Loucy (cell line): ENCODE results near the gene PTPRN2.

Experiments used
- H2AFZ ChIP-seq: fragments of 200-600 bp; sonication (generic); 2 replicates; pipeline ENCODE4 v1.6.0; 2016; ENCODE audit warnings: antibody characterized with exemption, mild to moderate bottlenecking, low read length, moderate library complexity
- H3F3A ChIP-seq: fragments of 200-600 bp; 2 replicates; pipeline ENCODE4 v1.6.0; 2016; ENCODE audit warnings: antibody characterized with exemption, low read depth, mild to moderate bottlenecking
- H3K27me3 ChIP-seq: fragments of 200-600 bp; sonication (generic); 2 replicates; pipeline ENCODE4 v1.6.1; 2014; ENCODE audit warnings: low read length, mild to moderate bottlenecking; ENCODE audit not compliant: insufficient read depth, poor library complexity, severe bottlenecking
- H3K36me3 ChIP-seq: fragments of 200-600 bp; sonication (generic); 2 replicates; pipeline ENCODE4 v1.6.1; 2016; ENCODE audit warnings: low read length; ENCODE audit not compliant: insufficient read depth
- H3K4me1 ChIP-seq: fragments of 200-600 bp; sonication (generic); 2 replicates; pipeline ENCODE4 v1.5.1; 2014; ENCODE audit warnings: low read length, mild to moderate bottlenecking; ENCODE audit not compliant: insufficient read depth, poor library complexity, severe bottlenecking
- H3K4me2 ChIP-seq: fragments of 200-600 bp; sonication (generic); 2 replicates; pipeline ENCODE4 v1.6.0; 2014; ENCODE audit warnings: antibody characterized with exemption, low read length, low read depth, mild to moderate bottlenecking; ENCODE audit not compliant: poor library complexity, severe bottlenecking
- H3K4me3 ChIP-seq: fragments of 200-600 bp; sonication (generic); 2 replicates; pipeline ENCODE4 v1.5.1; 2014; ENCODE audit warnings: low read length, mild to moderate bottlenecking, mixed read lengths; ENCODE audit not compliant: poor library complexity, severe bottlenecking
- H3K79me2 ChIP-seq: fragments of 200-600 bp; sonication (generic); 2 replicates; pipeline ENCODE4 v1.6.1; 2014; ENCODE audit warnings: low read length; ENCODE audit not compliant: insufficient read depth
- H3K9ac ChIP-seq: fragments of 200-600 bp; sonication (generic); 2 replicates; pipeline ENCODE4 v1.6.0; 2014; ENCODE audit warnings: mild to moderate bottlenecking, low read depth, low read length, moderate library complexity; ENCODE audit not compliant: poor library complexity, severe bottlenecking
- H3K9me2 ChIP-seq: fragments of 200-600 bp; sonication (generic); replicated peaks from 2 replicates; pipeline ENCODE4 v1.6.1; 2016; ENCODE audit warnings: low read depth, low read length, mixed read lengths
- H3K9me3 ChIP-seq: fragments of 200-600 bp; sonication (generic); 2 replicates; pipeline ENCODE4 v1.6.1; 2014; ENCODE audit warnings: mild to moderate bottlenecking, antibody characterized with exemption, low read length, low read depth; ENCODE audit not compliant: insufficient read depth
- H4K20me1 ChIP-seq: fragments of 200-600 bp; sonication (generic); 2 replicates; pipeline ENCODE4 v1.6.0; 2014; ENCODE audit warnings: antibody characterized with exemption, low read length, mild to moderate bottlenecking; ENCODE audit not compliant: insufficient read depth, poor library complexity, severe bottlenecking
- EZH2phosphoT487 ChIP-seq: fragments of 200-600 bp; IDR thresholded peaks from 2 replicates; pipeline ENCODE4 v1.6.1; 2018; ENCODE audit warnings: antibody characterized with exemption, mild to moderate bottlenecking, moderate library complexity, borderline replicate concordance
- TF ChIP-seq, protein P1 (sequence below): fragments of 200-600 bp; sonication (generic); conservative IDR thresholded peaks from 2 replicates; pipeline ENCODE4 v1.5.1; 2014; ENCODE audit warnings: mild to moderate bottlenecking, antibody characterized with exemption, low read length

The PTPRN2 gene

DNA sequence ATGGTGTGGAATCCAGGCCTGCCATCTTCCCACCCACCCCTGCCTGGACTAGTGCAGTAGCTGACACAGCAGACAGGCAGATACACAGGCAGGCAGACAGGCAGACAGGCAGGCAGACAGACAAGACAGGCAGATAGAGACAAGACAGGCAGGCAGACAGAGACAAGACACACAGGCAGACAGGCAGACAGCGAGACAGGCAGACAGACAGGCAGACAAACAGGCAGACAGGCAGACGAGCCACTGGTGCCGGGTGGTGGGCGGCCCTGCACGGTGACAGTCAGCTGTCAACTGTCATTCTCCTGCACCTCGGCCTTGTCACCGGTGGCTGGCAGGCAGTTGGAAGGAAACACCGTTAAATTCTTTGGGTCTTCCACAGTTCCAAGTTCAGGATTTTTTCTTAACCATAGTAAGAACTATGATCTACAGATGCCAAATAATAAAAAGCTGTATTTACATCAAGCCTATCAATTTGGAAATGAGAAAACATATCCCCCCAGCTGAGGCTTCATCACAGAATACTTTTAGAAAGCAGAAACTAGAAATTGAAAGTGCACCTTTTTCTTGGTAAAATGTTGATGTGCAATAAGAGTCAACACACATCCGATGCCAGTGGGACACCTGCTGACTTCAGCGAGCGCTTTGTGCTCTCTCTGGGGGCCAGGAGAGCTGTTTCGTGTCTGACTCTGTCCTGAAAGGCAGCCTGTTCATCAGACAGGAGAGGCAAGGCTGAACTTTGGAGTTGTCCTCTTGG, 1000.4 kb downstream of the PTPRN2 start:
- Histone ChIP-seq H3K9ac (no peak overlapping the region), H3K9me2 (no peaks in the 10 kb centered on the region), H3F3A (no peaks in the 10 kb centered on the region), H3K79me2 (no peaks in the 10 kb centered on the region), H3K4me3 (no peak overlapping the region), H3K9me3 (no peaks in the 10 kb centered on the region), H3K4me2 (no peak overlapping the region), H2AFZ (no peak overlapping the region), H3K27me3 (no peaks in the 10 kb centered on the region), H3K4me1 (no peaks in the 10 kb centered on the region), H3K36me3 (peaks cover 4% of the 10 kb centered on the region; the same call in 1 of the 2 replicates), H4K20me1 (no peaks in the 10 kb centered on the region)
- TF ChIP-seq, protein P1, sequence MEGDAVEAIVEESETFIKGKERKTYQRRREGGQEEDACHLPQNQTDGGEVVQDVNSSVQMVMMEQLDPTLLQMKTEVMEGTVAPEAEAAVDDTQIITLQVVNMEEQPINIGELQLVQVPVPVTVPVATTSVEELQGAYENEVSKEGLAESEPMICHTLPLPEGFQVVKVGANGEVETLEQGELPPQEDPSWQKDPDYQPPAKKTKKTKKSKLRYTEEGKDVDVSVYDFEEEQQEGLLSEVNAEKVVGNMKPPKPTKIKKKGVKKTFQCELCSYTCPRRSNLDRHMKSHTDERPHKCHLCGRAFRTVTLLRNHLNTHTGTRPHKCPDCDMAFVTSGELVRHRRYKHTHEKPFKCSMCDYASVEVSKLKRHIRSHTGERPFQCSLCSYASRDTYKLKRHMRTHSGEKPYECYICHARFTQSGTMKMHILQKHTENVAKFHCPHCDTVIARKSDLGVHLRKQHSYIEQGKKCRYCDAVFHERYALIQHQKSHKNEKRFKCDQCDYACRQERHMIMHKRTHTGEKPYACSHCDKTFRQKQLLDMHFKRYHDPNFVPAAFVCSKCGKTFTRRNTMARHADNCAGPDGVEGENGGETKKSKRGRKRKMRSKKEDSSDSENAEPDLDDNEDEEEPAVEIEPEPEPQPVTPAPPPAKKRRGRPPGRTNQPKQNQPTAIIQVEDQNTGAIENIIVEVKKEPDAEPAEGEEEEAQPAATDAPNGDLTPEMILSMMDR = no peak
- no peak for TF ChIP-seq EZH2phosphoT487

DNA sequence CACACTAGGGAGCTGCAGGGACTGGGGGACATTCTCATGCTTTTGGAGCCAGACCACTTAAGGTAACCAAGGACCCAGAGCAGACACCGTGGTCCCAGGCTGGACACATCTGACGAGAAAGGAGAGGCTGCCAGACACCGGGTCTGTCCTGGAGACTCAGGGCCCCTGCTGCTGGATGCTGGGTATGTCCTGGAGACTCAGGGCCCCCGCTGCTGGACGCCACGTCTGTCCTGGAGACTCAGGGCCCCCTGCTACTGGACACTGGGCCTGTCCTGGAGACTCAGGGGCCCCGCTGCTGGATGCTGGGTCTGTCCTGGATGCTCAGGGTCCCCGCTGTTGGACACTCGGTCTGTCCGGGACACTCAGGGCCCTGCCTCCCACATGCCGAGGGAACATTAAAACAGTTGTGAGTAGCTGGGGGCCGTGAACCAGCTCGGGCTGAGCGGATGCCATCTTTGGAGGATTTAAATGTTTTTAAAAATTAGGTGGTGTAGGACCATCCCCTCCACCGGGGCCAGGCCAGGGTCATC, 1001.1 kb downstream of the PTPRN2 start:
- TF ChIP-seq, protein P1 = no peak
- TF ChIP-seq EZH2phosphoT487 = no peak
- Histone ChIP-seq H2AFZ (no peak overlapping the region), H3F3A (no peaks in the 10 kb centered on the region), H3K4me2 (no peak overlapping the region), H3K36me3 (no peaks in the 10 kb centered on the region), H4K20me1 (no peaks in the 10 kb centered on the region), H3K4me3 (no peak overlapping the region), H3K4me1 (no peaks in the 10 kb centered on the region), H3K9me2 (no peaks in the 10 kb centered on the region), H3K9me3 (no peaks in the 10 kb centered on the region), H3K79me2 (no peaks in the 10 kb centered on the region), H3K27me3 (no peaks in the 10 kb centered on the region), H3K9ac (no peak overlapping the region)

DNA sequence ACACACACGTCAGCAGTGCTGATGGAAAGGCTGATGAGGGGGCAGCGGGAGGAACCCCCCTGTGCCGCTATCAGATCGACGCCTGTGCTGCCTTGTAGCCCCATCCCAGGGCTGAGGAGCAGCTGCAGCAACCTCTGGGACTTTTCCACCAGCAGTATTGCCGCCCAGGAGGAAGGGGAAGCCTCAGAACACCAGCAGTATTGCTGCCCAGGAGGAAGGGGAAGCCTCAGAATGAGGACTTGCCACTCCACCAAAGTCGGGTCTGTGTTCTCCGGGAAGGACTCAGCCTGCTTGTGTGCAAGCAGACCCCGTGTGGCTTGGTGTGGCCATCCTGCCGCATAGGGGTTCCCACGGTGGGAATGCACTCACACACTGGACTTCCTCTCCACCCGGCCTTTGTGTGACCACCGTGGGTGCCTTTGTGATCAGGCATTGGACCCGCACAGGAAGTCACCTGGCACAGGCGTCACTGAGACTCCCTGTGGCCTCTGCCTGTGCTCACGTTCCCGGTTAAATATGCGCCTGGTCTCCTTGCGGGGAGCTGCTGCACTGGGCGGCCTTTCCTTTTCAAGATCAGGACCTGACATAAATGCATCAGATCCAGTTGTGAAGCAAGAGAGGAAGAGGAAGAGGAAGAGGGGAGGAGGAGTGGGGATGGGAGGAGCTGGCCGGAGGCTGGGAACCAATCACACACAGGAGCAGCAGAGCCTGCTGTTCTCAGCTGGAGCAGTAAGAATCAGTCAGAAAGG, 1002.3 kb downstream of the PTPRN2 start:
- Histone ChIP-seq H3K36me3 (no peaks in the 10 kb centered on the region), H3K27me3 (no peaks in the 10 kb centered on the region), H3K9me2 (no peaks in the 10 kb centered on the region), H4K20me1 (no peaks in the 10 kb centered on the region), H3K4me1 (no peaks in the 10 kb centered on the region), H3F3A (no peaks in the 10 kb centered on the region), H3K9me3 (no peaks in the 10 kb centered on the region), H3K4me3 (no peak overlapping the region), H3K79me2 (no peaks in the 10 kb centered on the region), H3K9ac (no peak overlapping the region), H2AFZ (no peak overlapping the region), H3K4me2 (no peak overlapping the region)
- TF ChIP-seq, protein P1 = no peak
- TF ChIP-seq EZH2phosphoT487 = no peak
